ENCODE data around the gene NINJ2.

NINJ2 gene

DNA sequence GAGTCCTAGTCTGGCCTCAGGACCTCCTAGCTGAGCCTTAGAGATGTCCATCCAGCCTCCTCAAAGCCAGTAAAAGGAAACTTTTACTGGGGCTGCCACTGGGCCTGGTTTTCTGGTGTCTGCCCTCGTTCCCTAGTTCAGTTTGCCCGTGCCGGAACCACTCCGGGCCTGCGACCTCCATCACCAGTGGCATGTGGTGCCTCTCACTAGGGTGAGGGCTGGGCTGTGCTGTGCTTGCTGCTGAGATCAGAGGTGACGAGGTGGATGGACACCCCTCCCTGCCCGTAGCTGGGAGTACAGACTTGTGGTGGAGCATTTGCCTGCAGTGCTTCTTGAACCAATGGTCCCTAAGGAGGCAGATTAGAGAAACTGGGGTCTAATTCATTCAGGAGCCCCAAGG lies 127.8 kb downstream of the NINJ2 start:
- DNase-seq (ENCODE audit: insufficient read length, low spot score): no peak
- no peak for FAIRE-seq
- TF ChIP-seq POLR2A (IDR thresholded peaks at IDR 0.05; ENCODE audit: low read depth, low read length): no peak

DNA sequence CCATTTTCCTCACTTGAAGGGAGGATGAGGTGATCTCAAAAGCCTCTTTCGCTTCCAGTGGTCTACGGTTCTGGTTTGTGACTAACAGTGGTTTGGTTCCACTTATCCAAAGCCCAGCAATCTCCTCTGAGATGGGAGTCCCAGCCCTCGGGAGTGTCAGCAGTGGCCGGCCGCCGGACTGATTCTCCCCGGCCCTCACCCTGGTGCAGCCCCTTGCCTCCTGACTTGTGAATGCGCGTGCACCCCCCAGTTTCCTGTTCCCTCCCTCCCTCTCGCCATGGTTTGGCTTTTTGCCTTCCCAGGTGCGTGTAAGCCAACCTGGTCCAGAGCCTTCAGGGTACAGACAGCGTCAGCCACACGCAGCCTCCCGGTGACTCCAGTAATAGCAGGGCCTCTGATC lies 129.0 kb downstream of the NINJ2 start:
- DNase-seq (ENCODE audit: insufficient read length, low spot score): no peak
- no peak for TF ChIP-seq POLR2A (IDR thresholded peaks at IDR 0.05; ENCODE audit: low read depth, low read length)
- no peak for FAIRE-seq

- FAIRE-seq (no peak), DNase-seq (ENCODE audit: insufficient read length, low spot score) (no peak)
- no peak for TF ChIP-seq POLR2A (IDR thresholded peaks at IDR 0.05; ENCODE audit: low read depth, low read length)
Measured at GRCh38 chr12:533718-534117, 129.5 kb downstream of the NINJ2 start.

DNA sequence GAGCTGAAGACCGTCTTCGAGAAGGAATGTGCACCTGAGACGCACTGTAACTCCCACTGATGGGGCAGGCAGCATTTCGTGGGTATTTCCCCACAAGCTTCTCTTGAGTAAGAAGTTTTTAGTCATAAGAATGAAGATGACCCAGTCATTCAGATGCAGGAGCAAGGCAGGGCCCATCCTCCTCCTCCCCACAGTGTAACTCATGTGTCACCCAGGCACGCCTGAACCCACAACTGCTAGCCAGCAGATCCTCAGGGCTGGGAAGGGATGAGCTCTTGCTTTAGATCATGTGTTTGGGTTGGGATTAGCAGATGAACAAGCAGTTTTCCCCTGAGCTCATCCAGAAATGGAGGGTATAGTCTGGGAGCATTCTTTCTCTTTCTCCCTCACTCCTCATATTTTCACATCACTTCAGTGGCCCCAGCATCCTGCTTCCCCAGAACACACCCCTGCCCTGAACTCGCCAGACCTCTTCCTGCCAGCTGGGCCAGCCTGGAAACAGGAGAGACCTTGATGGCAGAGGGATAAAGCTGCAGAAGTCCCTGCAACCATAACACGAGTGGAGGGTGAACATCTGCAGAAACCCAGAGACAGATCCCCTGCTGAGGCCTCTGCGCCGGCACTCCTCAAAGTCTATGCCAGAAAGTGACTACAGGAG lies 130.2 kb downstream of the NINJ2 start:
- no peak for FAIRE-seq
- DNase-seq (ENCODE audit: insufficient read length, low spot score): no peak
- no peak for TF ChIP-seq POLR2A (IDR thresholded peaks at IDR 0.05; ENCODE audit: low read depth, low read length)

DNA sequence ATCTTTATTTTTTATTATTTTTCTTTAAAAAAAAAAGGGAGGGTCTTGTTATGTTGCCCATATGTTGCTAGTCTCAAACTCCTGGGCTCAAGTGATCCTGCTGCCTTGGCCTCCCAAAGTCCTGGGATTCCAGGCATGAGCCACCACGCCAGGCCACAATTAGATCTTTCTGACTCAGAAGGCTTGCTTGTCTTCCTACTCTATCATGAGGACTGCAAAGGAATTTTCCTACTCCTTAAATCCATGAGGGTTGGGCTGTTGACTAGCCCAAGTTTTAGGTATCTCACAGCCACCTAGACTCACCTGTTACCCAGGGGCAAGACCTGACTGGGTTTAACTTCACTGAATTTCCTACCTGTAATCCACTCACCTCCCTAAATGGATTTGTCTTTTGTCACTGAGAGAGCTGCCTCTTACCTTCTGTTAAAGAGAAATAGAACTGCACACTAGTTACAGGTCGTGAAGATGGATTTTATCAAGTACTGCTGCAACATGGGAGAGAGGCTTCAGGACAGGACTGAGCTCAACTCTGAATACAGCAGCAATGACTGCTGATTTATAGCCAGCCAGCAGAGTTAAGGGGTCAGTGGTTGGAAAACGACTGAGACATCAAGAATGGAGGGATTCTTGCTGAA lies 131.2 kb downstream of the NINJ2 start:
- no peak for TF ChIP-seq POLR2A (IDR thresholded peaks at IDR 0.05; ENCODE audit: low read depth, low read length)
- FAIRE-seq: no peak

GRCh38 chr12:530821-531220 lies 132.4 kb downstream of the NINJ2 start:
- FAIRE-seq (no peak), DNase-seq (ENCODE audit: insufficient read length, low spot score) (no peak)
- TF ChIP-seq POLR2A (IDR thresholded peaks at IDR 0.05; ENCODE audit: low read depth, low read length): no peak

More for the DNA sequence above, 131.2 kb downstream of the NINJ2 start:
- no peak for DNase-seq (ENCODE audit: insufficient read length, low spot score)

- DNase-seq (ENCODE audit: insufficient read length, low spot score) (no peak), FAIRE-seq (no peak)
- no peak for TF ChIP-seq POLR2A (IDR thresholded peaks at IDR 0.05; ENCODE audit: low read depth, low read length)
Measured at GRCh38 chr12:530308-530707, 132.9 kb downstream of the NINJ2 start.

DNA sequence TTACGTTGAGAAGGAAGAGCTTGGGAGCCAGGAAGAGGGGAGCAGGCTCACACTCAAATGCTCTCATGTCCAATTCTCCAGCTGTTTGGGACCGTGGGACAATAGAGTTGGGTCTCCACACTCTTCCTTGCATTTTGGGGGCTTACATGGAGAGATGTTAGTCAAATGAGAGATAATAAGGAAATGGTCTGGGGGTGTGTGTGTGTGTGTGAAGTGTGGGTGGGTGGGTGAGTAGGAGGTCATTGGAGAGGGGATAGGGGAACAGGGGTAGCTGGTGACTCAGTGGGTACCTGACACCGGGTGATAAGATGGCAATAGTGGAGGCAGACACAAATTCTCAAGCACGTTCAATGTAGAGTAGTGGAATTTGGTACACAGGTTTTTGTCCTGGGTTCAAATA lies 135.5 kb downstream of the NINJ2 start:
- FAIRE-seq: no peak
- TF ChIP-seq POLR2A (IDR thresholded peaks at IDR 0.05; ENCODE audit: low read depth, low read length): no peak
- DNase-seq (ENCODE audit: insufficient read length, low spot score): no peak

DNA sequence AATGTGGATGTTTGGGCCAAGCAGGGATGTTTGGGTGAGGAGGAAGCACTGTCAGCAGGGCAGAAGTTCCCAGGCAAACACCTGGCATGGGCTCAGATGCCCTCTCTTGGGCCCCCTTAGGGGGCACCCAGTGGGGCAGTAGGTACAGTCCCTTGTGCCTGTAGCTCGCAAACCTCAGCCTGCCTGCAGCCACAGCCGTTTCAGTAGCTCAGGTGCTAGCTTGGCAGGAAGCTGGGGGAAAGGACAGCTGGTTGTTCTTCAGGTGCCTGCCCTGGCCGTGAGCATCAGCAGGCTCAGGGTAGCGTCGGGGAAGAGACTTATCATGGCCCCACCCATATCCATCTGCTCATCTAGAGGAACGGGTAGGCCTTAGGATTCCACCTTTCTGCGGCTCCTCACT lies 136.0 kb downstream of the NINJ2 start:
- no peak for FAIRE-seq
- no peak for DNase-seq (ENCODE audit: insufficient read length, low spot score)
- TF ChIP-seq POLR2A (IDR thresholded peaks at IDR 0.05; ENCODE audit: low read depth, low read length): no peak

DNA sequence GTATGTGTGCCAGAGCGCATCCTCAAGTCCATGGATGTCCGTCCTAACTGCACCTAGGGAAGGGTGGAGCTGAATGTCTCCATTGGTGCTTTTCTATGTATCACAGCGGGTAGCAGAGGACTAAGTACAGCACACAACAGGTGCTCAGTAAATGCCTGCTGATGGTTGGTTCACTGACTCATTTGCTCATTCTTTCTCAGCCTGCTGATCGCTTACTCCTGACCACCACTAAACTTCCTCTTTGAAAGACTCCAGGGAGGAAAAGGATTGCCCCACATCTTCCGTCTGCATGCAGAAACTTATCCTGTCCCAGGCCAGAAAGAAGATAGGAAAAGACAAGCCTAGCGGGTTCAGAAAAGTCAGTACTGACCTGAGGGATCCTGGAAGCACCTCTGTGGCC lies 137.2 kb downstream of the NINJ2 start:
- FAIRE-seq: no peak
- DNase-seq (ENCODE audit: insufficient read length, low spot score): no peak
- no peak for TF ChIP-seq POLR2A (IDR thresholded peaks at IDR 0.05; ENCODE audit: low read depth, low read length)

- FAIRE-seq (no peak), DNase-seq (ENCODE audit: insufficient read length, low spot score) (no peak)
- TF ChIP-seq POLR2A (IDR thresholded peaks at IDR 0.05; ENCODE audit: low read depth, low read length): no peak
Measured at GRCh38 chr12:524167-524951, 138.9 kb downstream of the NINJ2 start.

- TF ChIP-seq POLR2A (IDR thresholded peaks at IDR 0.05; ENCODE audit: low read depth, low read length): no peak
- no peak for DNase-seq (ENCODE audit: insufficient read length, low spot score)
- no peak for FAIRE-seq
Measured at GRCh38 chr12:522692-523378, 140.4 kb downstream of the NINJ2 start.

- FAIRE-seq: no peak
Measured at GRCh38 chr12:520119-520518, 143.1 kb downstream of the NINJ2 start.

DNA sequence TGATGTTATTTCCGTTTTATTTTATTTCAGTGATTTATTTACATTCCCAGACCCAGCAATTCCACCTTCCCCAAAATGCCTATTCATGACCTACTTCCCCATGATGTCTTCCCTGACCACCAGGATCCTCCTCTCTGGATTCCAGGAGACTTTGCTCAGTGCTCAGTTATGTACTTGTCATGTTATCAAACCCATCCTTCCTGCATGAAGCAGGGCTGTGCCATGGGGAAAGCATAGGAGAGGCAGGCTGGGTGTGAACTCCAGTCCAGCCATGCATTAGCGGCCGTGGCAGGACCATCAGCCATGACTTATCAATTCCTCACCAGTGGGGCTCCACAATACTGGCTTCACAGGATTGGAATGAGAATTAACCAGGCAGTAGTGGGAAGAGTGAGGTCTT lies 145.7 kb downstream of the NINJ2 start:
- no peak for FAIRE-seq
- DNase-seq (ENCODE audit: insufficient read length, low spot score): no peak
- TF ChIP-seq POLR2A (IDR thresholded peaks at IDR 0.05; ENCODE audit: low read depth, low read length): no peak

More at GRCh38 chr12:520119-520518, 143.1 kb downstream of the NINJ2 start:
- TF ChIP-seq POLR2A (IDR thresholded peaks at IDR 0.05; ENCODE audit: low read depth, low read length): no peak
- DNase-seq (ENCODE audit: insufficient read length, low spot score): no peak
